GM04503 (cell line): Measurements from ENCODE around the gene CCDC102B.
"Not testable (repeated sequence)": the region's sequence is repeated elsewhere in the genome, so short reads cannot be mapped to it uniquely, and the experiment has no call there.

Experiments
- DNase-seq: peaks from one replicate; pipeline ENCODE4 v3.0.0-alpha.2; 2012; ENCODE audit warnings: low read depth

The CCDC102B gene

GRCh38 chr18:68979737-68980136 lies 181.9 kb downstream of the CCDC102B start:
- no peak for DNase-seq

DNA sequence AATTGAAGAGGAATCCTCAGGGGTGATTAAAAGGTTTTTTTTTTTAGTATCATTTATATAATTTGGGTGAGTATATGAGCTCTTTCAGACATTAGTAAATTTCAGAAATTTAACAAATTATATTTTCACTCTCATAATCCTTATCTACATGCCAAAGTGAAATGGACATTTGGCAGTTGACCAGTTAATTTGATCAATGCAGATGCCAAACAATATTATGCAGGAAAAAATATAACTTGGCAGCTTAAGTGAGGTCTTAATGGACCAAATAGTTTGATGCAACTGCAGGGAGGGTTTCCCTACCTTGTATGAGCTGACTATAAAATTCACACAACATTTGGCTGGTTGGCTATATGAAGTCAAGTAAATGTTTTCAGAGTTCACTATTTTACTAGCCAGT lies 185.2 kb downstream of the CCDC102B start:
- no peak for DNase-seq

DNA sequence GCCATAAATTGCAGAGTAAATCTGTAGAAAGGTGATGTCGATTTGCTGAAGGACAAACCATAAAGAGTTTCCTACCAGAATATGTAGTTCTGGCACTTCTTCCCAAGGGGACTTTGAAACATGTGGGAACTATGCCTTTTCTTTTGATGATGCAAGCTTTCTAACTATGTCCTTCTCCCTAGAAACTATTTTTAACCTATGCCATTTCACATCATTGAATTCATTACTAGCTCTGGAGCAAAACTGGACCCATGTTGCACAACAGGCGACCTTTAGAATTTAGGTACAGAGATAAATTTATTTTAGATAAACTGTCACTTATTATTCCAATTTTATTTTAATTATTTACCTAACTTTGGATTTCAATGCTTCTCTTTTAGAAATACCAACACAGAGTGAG lies 186.5 kb downstream of the CCDC102B start:
- DNase-seq, result no peak

DNA sequence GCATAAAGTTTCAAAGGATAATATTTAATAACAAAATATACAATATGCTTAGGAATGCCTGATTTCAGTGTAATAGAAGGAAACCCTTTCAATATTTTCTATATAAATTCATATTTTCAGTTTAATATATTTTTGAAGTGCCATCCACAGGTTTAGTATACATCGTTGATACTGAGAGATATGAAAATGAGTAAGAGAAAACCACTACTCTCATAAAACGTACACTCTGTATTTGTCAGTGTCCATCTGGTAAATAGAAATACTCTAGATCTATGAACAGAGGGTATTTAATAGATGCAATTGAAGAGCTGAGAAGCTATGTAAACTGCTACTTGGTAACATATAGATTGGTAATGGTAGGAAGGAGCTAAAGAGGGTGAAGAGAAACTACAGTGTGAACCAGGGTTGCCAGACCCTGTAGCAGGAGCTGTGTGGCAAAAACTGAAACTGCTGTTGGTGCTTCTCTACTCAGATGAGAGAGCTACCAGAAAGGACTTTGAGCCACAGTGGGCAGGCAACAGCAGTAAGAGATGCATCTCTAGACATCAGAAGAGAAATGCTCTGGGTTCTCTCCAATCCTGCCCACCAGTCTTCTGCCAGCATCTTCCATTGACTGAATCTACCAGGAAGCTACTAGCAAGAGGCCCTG lies 187.4 kb downstream of the CCDC102B start:
- no peak for DNase-seq

GRCh38 chr18:68991286-68991685 lies 193.4 kb downstream of the CCDC102B start:
- DNase-seq, result peak; percentile 0

DNA sequence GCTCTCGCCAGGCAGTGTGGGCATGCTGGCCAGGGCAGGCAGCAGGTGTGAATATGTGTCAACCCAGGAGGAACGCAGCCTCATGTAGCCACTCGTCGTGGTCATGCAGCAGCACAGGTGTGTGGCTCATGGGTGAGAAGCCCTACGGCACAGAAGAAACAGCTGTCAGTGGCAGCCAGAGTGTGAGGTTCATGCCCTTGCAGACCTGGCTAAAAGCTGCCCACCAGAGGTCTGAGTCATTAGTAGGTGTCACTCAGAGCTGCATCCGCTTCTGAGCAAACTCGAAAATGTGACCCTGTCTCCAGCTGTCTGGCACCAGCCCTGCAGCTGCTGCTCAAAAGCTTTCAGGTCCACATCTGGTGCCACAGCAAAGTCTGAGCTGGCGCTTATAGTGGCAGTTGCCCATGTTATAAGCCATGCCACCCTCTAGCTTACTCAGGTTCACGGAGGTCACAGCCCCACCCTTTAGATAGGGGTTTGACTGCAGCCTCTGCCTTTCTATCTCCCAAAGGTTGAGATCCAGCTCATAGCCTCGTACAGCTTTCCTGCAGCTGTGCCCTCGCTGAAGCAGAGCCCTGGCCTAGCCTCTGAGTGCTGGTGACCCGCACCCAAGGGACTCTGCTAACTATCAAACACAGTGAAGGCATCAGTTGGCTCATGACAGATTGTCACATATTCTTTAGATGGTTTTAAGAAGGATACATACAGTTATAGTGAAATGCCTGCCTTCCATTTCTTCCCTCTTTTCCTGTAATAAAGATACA lies 195.0 kb downstream of the CCDC102B start:
- DNase-seq, result no peak

DNA sequence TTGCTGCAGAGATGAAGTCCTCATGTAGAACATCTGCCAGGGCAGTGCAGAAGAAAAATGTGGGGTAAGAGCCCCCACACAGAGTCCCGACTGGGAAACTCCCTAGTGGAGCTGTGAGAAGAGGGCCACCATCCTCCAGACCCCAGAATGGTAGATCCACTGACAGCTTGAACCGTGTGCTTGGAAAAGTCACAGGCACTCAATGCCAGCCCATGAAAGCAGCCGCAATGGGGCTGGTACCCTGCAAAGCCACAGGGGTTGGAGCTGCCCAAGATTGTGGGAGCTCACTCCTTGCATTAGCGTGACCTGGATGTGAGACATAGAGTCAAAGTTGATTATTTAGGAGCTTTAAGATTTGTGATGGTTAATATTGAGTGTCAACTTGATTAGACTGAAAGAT lies 197.8 kb downstream of the CCDC102B start:
- DNase-seq, result no peak

DNA sequence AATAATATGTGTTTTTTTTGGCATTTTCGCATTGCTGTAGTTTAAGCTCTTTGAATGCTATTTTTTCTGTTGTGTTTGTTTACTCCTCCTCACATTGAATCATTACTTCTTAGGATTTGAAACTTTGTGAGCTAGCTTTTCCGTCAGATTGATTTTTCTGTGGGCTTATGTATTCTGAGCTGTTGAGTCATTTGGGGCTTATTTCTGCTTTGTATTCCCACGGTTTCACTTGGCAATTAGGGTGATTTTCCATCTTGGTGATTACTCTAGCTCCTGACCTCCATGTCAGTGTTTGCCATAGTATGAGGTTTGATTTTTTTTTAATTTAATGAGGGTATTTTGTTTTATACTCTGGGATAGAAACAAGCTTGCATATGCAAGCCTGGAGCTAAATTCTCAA lies 200.0 kb downstream of the CCDC102B start:
- DNase-seq, result no peak

DNA sequence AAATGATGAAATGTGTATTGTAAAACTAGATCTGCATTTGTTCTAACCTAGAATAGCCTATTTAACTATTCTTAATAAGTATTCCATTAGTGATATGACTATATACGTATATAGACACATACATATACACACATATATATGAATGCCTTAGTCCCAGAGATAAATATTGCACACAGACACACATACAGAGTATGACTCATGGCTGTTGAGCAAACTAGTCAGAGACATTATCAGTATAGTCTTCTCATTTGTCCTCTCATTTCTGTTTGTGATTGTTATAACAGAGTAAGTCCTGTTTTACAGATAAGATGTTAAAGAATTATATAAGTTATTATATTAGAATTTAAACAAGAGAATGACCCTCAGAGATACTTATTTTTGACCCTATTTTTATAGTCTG lies 202.5 kb downstream of the CCDC102B start:
- no peak for DNase-seq

- no peak for DNase-seq
Measured at GRCh38 chr18:69002233-69002632, 204.4 kb downstream of the CCDC102B start.

- DNase-seq, result not testable (repeated sequence)
Measured at GRCh38 chr18:69006212-69006611, 208.3 kb downstream of the CCDC102B start.

DNA sequence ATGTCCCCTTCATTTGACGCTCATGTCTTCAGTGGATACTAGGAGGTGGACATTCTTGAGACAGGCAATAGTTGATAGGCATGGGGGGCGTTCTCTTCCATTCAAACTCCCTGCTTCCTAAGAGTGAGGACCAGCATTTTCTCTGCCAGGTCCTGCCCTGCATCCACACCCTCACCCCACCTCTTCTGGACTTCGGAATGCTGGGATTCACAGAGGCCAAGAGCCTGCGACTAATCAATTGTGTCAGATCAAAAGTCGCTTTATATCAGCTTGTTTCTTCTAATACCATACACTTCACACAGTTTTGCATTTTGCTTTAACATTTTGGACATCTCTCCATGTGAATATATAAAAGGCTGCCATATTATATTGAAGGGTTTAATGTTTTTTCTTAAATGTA lies 210.7 kb downstream of the CCDC102B start:
- DNase-seq, result no peak

DNA sequence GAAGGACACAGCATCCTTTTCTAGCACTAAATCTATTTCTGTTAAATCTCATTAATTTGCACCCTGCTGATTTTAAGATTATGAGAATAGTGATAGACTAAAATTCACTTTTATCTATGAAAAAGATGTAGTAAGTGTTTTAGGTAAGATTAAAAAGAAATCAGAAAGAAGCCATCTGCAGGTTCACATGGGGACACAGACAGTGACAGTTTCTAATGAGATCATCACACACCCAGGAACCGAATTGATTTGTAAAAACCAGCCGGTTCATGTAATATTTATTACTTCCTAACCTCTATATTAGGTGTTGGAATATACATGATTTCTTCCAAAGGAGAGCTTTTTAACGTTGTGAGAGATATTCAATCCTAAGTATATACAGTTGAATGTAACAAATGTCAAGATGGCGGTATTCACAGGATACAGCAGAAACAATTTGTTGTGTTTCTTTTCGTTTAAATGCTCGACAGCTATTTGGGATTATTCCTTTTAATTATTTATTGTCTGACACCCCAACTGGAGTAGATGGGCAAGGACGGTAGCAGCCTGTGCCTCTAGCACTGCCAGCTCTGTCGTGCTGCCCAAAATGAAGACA lies 223.4 kb downstream of the CCDC102B start:
- no peak for DNase-seq

GRCh38 chr18:69022426-69022825 lies 224.5 kb downstream of the CCDC102B start:
- DNase-seq, result no peak

DNA sequence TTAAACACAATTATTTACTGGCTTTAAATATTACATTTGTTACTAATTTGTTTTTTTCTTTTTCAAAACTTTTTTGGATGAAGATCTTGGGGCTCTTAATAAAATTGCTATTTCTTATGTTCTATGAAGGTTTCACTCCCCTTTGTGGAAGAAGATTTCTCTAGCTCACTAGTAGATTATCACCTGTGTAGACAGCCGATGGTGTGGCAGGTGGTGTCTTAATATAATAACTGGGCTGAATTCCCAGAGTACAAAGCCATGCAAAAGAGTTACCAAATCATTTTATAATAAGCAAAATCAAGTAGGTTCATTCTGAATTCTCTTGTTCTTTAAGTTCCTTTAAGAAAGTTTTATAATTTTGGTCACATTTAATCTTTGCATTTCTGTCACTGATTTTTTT lies 233.7 kb downstream of the CCDC102B start:
- no peak for DNase-seq

DNA sequence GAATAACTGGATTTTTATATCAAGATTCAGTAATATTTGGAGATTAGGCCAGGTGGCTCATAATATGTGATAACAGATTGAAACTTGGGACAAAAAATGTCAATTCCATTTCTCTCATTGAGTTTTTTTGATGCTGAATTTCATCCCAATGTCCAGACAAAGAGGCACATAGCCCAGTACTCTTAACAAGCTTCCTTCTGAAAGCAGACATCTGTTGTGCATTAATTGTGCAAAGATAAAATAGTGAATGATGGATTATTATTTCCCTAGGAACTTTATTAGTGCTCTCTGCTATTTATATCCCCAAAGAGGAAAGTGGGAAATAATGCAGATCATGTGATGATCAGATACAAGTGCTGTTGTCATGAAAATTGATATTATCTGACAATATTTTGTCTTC lies 234.1 kb downstream of the CCDC102B start:
- no peak for DNase-seq

GRCh38 chr18:69035756-69036155 lies 237.9 kb downstream of the CCDC102B start:
- DNase-seq, result no peak

DNA sequence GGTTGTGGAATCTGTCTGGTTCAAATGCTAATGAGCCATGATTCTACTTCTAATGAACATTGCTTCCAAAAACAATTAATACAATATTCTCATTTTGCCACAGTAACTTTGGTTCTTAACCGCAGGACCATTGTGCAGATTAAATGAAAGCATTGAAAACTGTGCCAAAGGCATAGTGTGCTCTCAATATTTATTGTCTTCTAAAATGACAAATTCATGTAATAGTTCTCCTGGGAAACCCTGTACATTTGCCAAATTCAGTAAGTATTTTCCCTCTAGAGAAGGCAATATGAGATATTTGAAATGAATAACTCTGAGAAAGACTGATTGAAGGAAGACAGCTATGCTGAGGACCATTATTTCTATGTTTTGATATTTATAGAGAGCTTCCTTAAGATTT lies 246.3 kb downstream of the CCDC102B start:
- no peak for DNase-seq

GRCh38 chr18:69064063-69064462 lies 266.2 kb downstream of the CCDC102B start:
- no peak for DNase-seq

DNA sequence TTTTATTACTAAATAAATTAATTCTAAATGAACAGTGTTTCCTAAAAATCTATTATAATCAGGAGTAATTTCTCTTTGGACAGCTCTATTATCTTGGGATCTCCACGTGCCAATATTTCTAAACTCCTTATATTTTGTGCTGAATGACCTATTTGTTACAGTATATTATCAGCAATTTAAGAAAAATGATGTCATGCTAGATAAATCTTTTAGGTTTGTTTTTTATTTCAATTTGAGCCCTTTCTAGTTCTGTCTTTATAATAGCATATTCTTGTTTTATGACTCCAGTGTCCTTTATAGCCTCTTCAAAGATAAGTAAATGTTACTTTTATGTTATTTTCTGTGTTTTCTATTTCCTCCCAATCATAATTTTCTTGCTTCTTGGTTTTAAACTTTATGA lies 269.2 kb downstream of the CCDC102B start:
- no peak for DNase-seq

DNA sequence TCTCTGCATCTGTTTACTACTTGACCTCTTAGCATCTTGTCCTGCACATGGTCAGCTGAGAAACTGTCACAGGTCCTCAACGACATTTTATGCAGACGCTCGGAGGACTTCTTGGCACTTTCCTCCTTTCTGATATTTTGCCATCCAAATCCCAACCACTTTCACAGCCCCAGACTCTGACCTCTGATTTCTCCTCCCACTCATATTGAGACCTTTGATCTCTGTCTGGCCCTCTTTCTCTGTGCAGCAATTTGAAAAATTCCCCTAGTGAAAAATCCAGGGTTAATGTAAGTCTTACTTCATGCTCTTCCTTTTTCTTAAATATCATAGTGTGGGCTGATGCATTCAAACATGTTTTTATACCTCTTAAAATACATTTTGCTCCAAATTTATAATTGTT lies 273.8 kb downstream of the CCDC102B start:
- no peak for DNase-seq

GRCh38 chr18:69081846-69082245 lies 284.0 kb downstream of the CCDC102B start:
- no peak for DNase-seq

DNA sequence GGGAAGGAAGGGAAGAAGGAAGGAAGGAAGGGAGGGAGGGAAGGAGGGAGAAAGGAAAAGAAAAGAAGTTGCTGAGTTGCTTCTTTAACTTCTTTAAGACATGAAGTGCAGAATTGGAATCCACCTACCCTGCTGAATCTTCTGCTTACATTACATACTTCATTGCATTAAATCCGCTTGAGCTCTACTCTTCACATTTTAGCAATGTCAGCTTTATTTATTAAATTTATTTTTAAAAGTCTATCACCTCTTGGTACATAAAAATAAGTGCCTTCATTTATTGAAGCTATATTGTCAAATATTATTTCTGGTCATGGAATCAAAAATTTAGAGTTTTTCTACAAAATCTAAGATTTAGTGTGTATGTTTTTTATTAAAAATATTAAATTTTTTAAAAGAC lies 284.6 kb downstream of the CCDC102B start:
- no peak for DNase-seq

GRCh38 chr18:69085951-69086350 lies 288.1 kb downstream of the CCDC102B start:
- no peak for DNase-seq
